IMR-90 (cell line): Measurements from ENCODE around the gene STX11. TPM values are rescaled to one million over a fixed set of nuclear protein-coding genes. Genes with fewer than 3 reads are reported as not detected.
A peak's percentile ranks its signal among the peaks of the same experiment; 100 is the strongest.

ENCODE experiments used
- ATAC-seq: fragments of 200-7000 bp; cut with Tn5 transposase; 2 replicates; pipeline ENCODE4 v1.9.1; 2020; ENCODE audit warnings: low read depth, mild to moderate bottlenecking, moderate library complexity
- BruUV-seq: library from RNA; stranded (reverse); fragments of 400-500 nt; replicated peaks from 2 replicates; lab custom pipeline; 2021; lab: Mats Ljungman, UMichigan
- CTCF ChIA-PET: fragments of 300-600 bp; formaldehyde crosslinking; extraction: SDS; loops from one replicate; lab custom pipeline; 2021; ENCODE audit warnings: antibody characterized with exemption; lab: Yijun Ruan, JAX
- POLR2A ChIA-PET: fragments of 300-600 bp; sonication (Branson Sonifier 250); formaldehyde crosslinking; loops from one replicate; lab custom pipeline; 2022; ENCODE audit warnings: antibody characterized with exemption; ENCODE audit not compliant: unreplicated experiment; lab: Charles Lee
- DNase-seq: peaks from one replicate; pipeline ENCODE4 v3.0.0; 2013
- H2AFZ ChIP-seq: replicated peaks from 2 replicates; pipeline ENCODE3; 2013; ENCODE audit warnings: low read length, mild to moderate bottlenecking; ENCODE audit not compliant: poor library complexity
- H2AK5ac ChIP-seq: 2 replicates; pipeline ENCODE4 v1.6.1; 2013; ENCODE audit warnings: low read depth, low read length, inconsistent platforms
- H2AK9ac ChIP-seq: replicated peaks from 2 replicates; pipeline ENCODE3; 2013; ENCODE audit warnings: mild to moderate bottlenecking, low read depth, low read length, moderate library complexity; ENCODE audit not compliant: poor library complexity
- H2BK120ac ChIP-seq: 2 replicates; pipeline ENCODE4 v1.6.1; 2013; ENCODE audit warnings: low read depth, low read length, inconsistent platforms
- H2BK15ac ChIP-seq: 3 replicates; pipeline ENCODE4 v1.6.1; 2013; ENCODE audit warnings: low read depth, low read length, inconsistent platforms
- H2BK20ac ChIP-seq: 2 replicates; pipeline ENCODE4 v1.6.1; 2013; ENCODE audit warnings: low read depth, mild to moderate bottlenecking, inconsistent platforms, low read length, moderate library complexity
- H2BK5ac ChIP-seq: 2 replicates; pipeline ENCODE4 v1.6.1; 2013; ENCODE audit warnings: mild to moderate bottlenecking, low read depth, low read length, inconsistent platforms; ENCODE audit not compliant: poor library complexity, severe bottlenecking
- H3K14ac ChIP-seq: replicated peaks from 2 replicates; pipeline ENCODE4 v1.6.1; 2013; ENCODE audit warnings: low read depth, low read length, inconsistent platforms
- H3K18ac ChIP-seq: 2 replicates; pipeline ENCODE4 v1.6.1; 2013; ENCODE audit warnings: low read depth, low read length, control low read depth
- H3K23ac ChIP-seq: 2 replicates; pipeline ENCODE4 v1.6.1; 2013; ENCODE audit warnings: low read depth, low read length, inconsistent platforms
- H3K27ac ChIP-seq: 2 replicates; pipeline ENCODE4 v1.5.1; 2013; ENCODE audit warnings: mild to moderate bottlenecking, control low read depth, low read length; ENCODE audit not compliant: insufficient read depth
- H3K27me3 ChIP-seq: 2 replicates; pipeline ENCODE4 v1.6.1; 2013; ENCODE audit warnings: low read length; ENCODE audit not compliant: control insufficient read depth, insufficient read depth
- H3K36me3 ChIP-seq: 2 replicates; pipeline ENCODE4 v1.6.1; 2013; ENCODE audit warnings: low read length, mixed read lengths; ENCODE audit not compliant: control insufficient read depth, insufficient read depth
- H3K4ac ChIP-seq: 2 replicates; pipeline ENCODE4 v1.6.1; 2013; ENCODE audit warnings: low read depth, low read length, inconsistent platforms
- H3K4me1 ChIP-seq: 2 replicates; pipeline ENCODE4 v1.6.1; 2013; ENCODE audit warnings: low read length, mixed read lengths; ENCODE audit not compliant: control insufficient read depth, insufficient read depth
- H3K4me2 ChIP-seq: 2 replicates; pipeline ENCODE4 v1.6.1; 2013; ENCODE audit warnings: low read depth, mild to moderate bottlenecking, control low read depth, low read length, moderate library complexity
- H3K4me3 ChIP-seq: 2 replicates; pipeline ENCODE4 v1.5.1; 2013; ENCODE audit warnings: low read depth, mild to moderate bottlenecking, control low read depth, low read length, moderate library complexity; ENCODE audit not compliant: insufficient read depth
- H3K56ac ChIP-seq: 2 replicates; pipeline ENCODE4 v1.6.1; 2013; ENCODE audit warnings: low read length, inconsistent platforms; ENCODE audit not compliant: insufficient read depth; ENCODE audit errors: extremely low read depth
- H3K79me1 ChIP-seq, 2 experiments: 2 replicates each; pipeline ENCODE4 v1.6.1; 2013; ENCODE audit warnings: low read length in 2 of 2, inconsistent platforms in 1 of 2, low read depth in 1 of 2
- H3K9ac ChIP-seq: 2 replicates; pipeline ENCODE4 v1.6.1; 2013; ENCODE audit warnings: low read depth, low read length, control low read depth
- H3K9me1 ChIP-seq: 2 replicates; pipeline ENCODE4 v1.6.1; 2013; ENCODE audit warnings: low read length, inconsistent platforms; ENCODE audit not compliant: insufficient read depth
- H3K9me3 ChIP-seq: 2 replicates; pipeline ENCODE4 v1.6.1; 2013; ENCODE audit warnings: low read length; ENCODE audit not compliant: control insufficient read depth, insufficient read depth
- H4K20me1 ChIP-seq: 2 replicates; pipeline ENCODE4 v1.6.1; 2013; ENCODE audit warnings: low read length, inconsistent platforms; ENCODE audit not compliant: insufficient read depth
- H4K5ac ChIP-seq: 2 replicates; pipeline ENCODE4 v1.6.1; 2013; ENCODE audit warnings: mild to moderate bottlenecking, low read depth, low read length, control low read depth
- H4K8ac ChIP-seq, 2 experiments: 2 replicates each; pipeline ENCODE4 v1.6.1; 2013; ENCODE audit warnings: low read depth in 2 of 2, low read length in 2 of 2, control low read depth in 1 of 2, inconsistent platforms in 1 of 2
- H4K91ac ChIP-seq: 2 replicates; pipeline ENCODE4 v1.6.1; 2013; ENCODE audit warnings: low read depth, low read length, inconsistent platforms; ENCODE audit not compliant: insufficient read depth
- BHLHE40 ChIP-seq: fragments of 150-350 bp; IDR thresholded peaks from 2 replicates; pipeline ENCODE4 v1.6.1; 2016; ENCODE audit warnings: mild to moderate bottlenecking, low read depth, low read length
- FOS ChIP-seq: fragments of 150-350 bp; IDR thresholded peaks from 2 replicates; pipeline ENCODE4 v1.6.1; 2016; ENCODE audit warnings: low read depth, low read length
- MXI1 ChIP-seq: IDR thresholded peaks from 2 replicates; pipeline ENCODE4 v1.6.1; 2012; ENCODE audit warnings: low read depth, mild to moderate bottlenecking, low read length, moderate library complexity, borderline replicate concordance
- POLR2A ChIP-seq: IDR thresholded peaks from 2 replicates; pipeline ENCODE4 v1.6.1; 2012; ENCODE audit warnings: mild to moderate bottlenecking, low read depth, low read length
- RAD21 ChIP-seq: IDR thresholded peaks from 2 replicates; pipeline ENCODE4 v1.6.1; 2012; ENCODE audit warnings: low read length, improper control_type of control experiment
- RCOR1 ChIP-seq: IDR thresholded peaks from 2 replicates; pipeline ENCODE4 v1.6.1; 2012; ENCODE audit warnings: mild to moderate bottlenecking, low read length, improper control_type of control experiment; ENCODE audit not compliant: insufficient replicate concordance
- RFX5 ChIP-seq: IDR thresholded peaks from 2 replicates; pipeline ENCODE4 v1.8.0; 2012; ENCODE audit warnings: low read depth, mild to moderate bottlenecking, low read length, moderate library complexity
- WGBS, 2 experiments: methylation state at CpG; one replicate each; pipeline versions ENCODE4 v1.1.5 to v1.1.7; 2013; ENCODE audit warnings: missing lambda C conversion rate in 2 of 2; ENCODE audit not compliant: insufficient read length in 1 of 2; ENCODE audit errors: extremely low coverage in 2 of 2; 5-methylcytosine and 5-hydroxymethylcytosine counted together
- dilution Hi-C: fragments of 300-500 bp; cut with HindIII; formaldehyde crosslinking; loops from one replicate; pipeline ENCODE4 v1.14.3; 2018; ENCODE audit warnings: low sequenced_read_pairs; ENCODE audit not compliant: unreplicated experiment
- in situ Hi-C: fragments of 300-500 bp; cut with MboI; formaldehyde crosslinking; loops from 3 replicates; pipeline ENCODE4 v1.14.3; 2019; ENCODE audit warnings: low sequenced_read_pairs, inconsistent platforms, mixed read lengths
- intact Hi-C: fragments of 100-400 bp; cut with micrococcal nuclease; formaldehyde crosslinking; loops from 2 replicates; pipeline ENCODE4 v1.10.0; 2022
- polyA plus RNA-seq, 3 experiments: library from polyadenylated mRNA; depleted of rRNA; stranded (reverse); fragments of >200 nt; gene quantifications; 2 replicates each; pipeline ENCODE4 v1.2.3, GENCODE V29; 2012; ENCODE audit warnings: low replicate concordance in 1 of 3
- total RNA-seq: library from RNA; depleted of rRNA; stranded (reverse); fragments of >200 nt; gene quantifications from 2 replicates; pipeline ENCODE4 v1.2.3, GENCODE V29; 2012

STX11 gene
- total and polyA plus RNA-seq, 2 of the 4 experiments (the other 2 are of a cell fraction), result 0.54 to 0.68 TPM

GRCh38 chr6:144148886-144149285, 1.4 kb upstream of the STX11 start:
- no peaks in the 10 kb centered on the region for H3K36me3 ChIP-seq
- H2AK5ac ChIP-seq, result no peak overlapping the region
- H2BK20ac ChIP-seq, result no peak overlapping the region
- H2AFZ ChIP-seq, result no peak overlapping the region
- no peak overlapping the region for H3K27ac ChIP-seq
- no peak overlapping the region for H4K5ac ChIP-seq
- no peak for TF ChIP-seq RAD21
- TF ChIP-seq RCOR1, result no peak
- TF ChIP-seq POLR2A, result no peak
- no peak for TF ChIP-seq FOS
- no peak for TF ChIP-seq BHLHE40
- TF ChIP-seq RFX5, result no peak
- TF ChIP-seq MXI1, result no peak
- H3K9me1 ChIP-seq, result peaks cover 3% of the 10 kb centered on the region; the same call in 1 of the 2 replicates
- H3K79me1 ChIP-seq, result no peaks in the 10 kb centered on the region
- H4K20me1 ChIP-seq, result no peaks in the 10 kb centered on the region
- in situ Hi-C loops (no loop called here), dilution Hi-C loops (no loop called here), intact Hi-C loops (no loop called here)
- ATAC-seq (no peak), DNase-seq (peak; percentile 26)
- H2BK120ac ChIP-seq, result no peak overlapping the region
- H3K27me3 ChIP-seq, result peaks cover 13% of the 10 kb centered on the region
- H2AK9ac ChIP-seq, result no peak overlapping the region
- no CpG with 5 or more reads among the region's 4 CpGs for WGBS, 2 experiments
- H4K8ac ChIP-seq, result no peak overlapping the region
- H3K14ac ChIP-seq, result no peak overlapping the region
- H3K9me3 ChIP-seq, result no peaks in the 10 kb centered on the region
- no peak overlapping the region for H2BK15ac ChIP-seq
- POLR2A ChIA-PET, result no interaction called here
- H4K91ac ChIP-seq, result no peak overlapping the region
- H3K23ac ChIP-seq, result no peak overlapping the region
- no peak overlapping the region for H3K18ac ChIP-seq
- no peak overlapping the region for H3K4me2 ChIP-seq
- no peak overlapping the region for H3K56ac ChIP-seq
- peaks cover 3% of the 10 kb centered on the region; the same call in 1 of the 2 replicates for H3K4me1 ChIP-seq
- H3K4ac ChIP-seq, result no peak overlapping the region
- H3K4me3 ChIP-seq, result no peak overlapping the region
- CTCF ChIA-PET, result no interaction called here
- no TSS peak for BruUV-seq
- no peak overlapping the region for H2BK5ac ChIP-seq
- no peak overlapping the region for H3K9ac ChIP-seq
